H9 (cell line): ENCODE measurements around the gene IL25. TPM values are rescaled to one million over a fixed set of nuclear protein-coding genes. Genes with fewer than 3 reads are reported as not detected.

ENCODE experiments used
- DNase-seq: peaks from one replicate; pipeline ENCODE4 v3.0.0-alpha.2; 2017
- H2AFZ ChIP-seq: one replicate; pipeline ENCODE4 v1.6.1; 2013; ENCODE audit warnings: mild to moderate bottlenecking, low read length, control low read depth, moderate library complexity
- H2AK5ac ChIP-seq: 2 replicates; pipeline ENCODE4 v1.6.1; 2013; ENCODE audit warnings: low read length, control low read depth, mixed read lengths; ENCODE audit not compliant: insufficient read length
- H2BK120ac ChIP-seq: one replicate; pipeline ENCODE4 v1.6.1; 2013; ENCODE audit warnings: low read depth, mild to moderate bottlenecking, low read length, control low read depth, inconsistent platforms; ENCODE audit not compliant: poor library complexity, severe bottlenecking
- H2BK12ac ChIP-seq: 2 replicates; pipeline ENCODE4 v1.6.1; 2013; ENCODE audit warnings: low read length, control low read depth, mixed read lengths, low read depth; ENCODE audit not compliant: insufficient read length
- H2BK15ac ChIP-seq: 2 replicates; pipeline ENCODE4 v1.6.1; 2013; ENCODE audit warnings: low read depth, low read length, control low read depth
- H2BK20ac ChIP-seq: one replicate; pipeline ENCODE4 v1.6.1; 2013; ENCODE audit warnings: low read depth, mild to moderate bottlenecking, low read length, control low read depth, inconsistent platforms; ENCODE audit not compliant: poor library complexity, severe bottlenecking
- H2BK5ac ChIP-seq: 2 replicates; pipeline ENCODE4 v1.6.1; 2013; ENCODE audit warnings: low read length, control low read depth, mixed read lengths; ENCODE audit not compliant: insufficient read length
- H3K14ac ChIP-seq: 2 replicates; pipeline ENCODE4 v1.6.1; 2013; ENCODE audit warnings: low read length, control low read depth; ENCODE audit not compliant: insufficient read depth
- H3K18ac ChIP-seq: 2 replicates; pipeline ENCODE4 v1.6.1; 2013; ENCODE audit warnings: low read depth, mild to moderate bottlenecking, mixed read lengths, low read length, control low read depth; ENCODE audit not compliant: insufficient read length
- H3K23ac ChIP-seq: 2 replicates; pipeline ENCODE4 v1.6.1; 2013; ENCODE audit warnings: low read length, control low read depth, mixed read lengths, low read depth; ENCODE audit not compliant: insufficient read length
- H3K23me2 ChIP-seq: 2 replicates; pipeline ENCODE4 v1.6.1; 2013; ENCODE audit warnings: low read depth, mild to moderate bottlenecking, mixed read lengths, low read length, control low read depth; ENCODE audit not compliant: insufficient read length, poor library complexity, severe bottlenecking
- H3K27ac ChIP-seq: 2 replicates; pipeline ENCODE4 v1.5.1; 2013; ENCODE audit warnings: low read length, control low read depth, mixed read lengths, low read depth; ENCODE audit not compliant: insufficient read length
- H3K27me3 ChIP-seq: 2 replicates; pipeline ENCODE4 v1.6.1; 2013; ENCODE audit warnings: low read length, control low read depth, inconsistent platforms; ENCODE audit not compliant: insufficient read depth
- H3K4ac ChIP-seq: 2 replicates; pipeline ENCODE4 v1.6.1; 2013; ENCODE audit warnings: low read depth, mild to moderate bottlenecking, control low read depth, inconsistent platforms, low read length, moderate library complexity
- H3K4me1 ChIP-seq: 2 replicates; pipeline ENCODE4 v1.6.1; 2013; ENCODE audit warnings: low read length, control low read depth, inconsistent platforms; ENCODE audit not compliant: insufficient read depth
- H3K4me2 ChIP-seq: 2 replicates; pipeline ENCODE4 v1.6.1; 2013; ENCODE audit warnings: low read length, control low read depth, mixed read lengths; ENCODE audit not compliant: insufficient read length, insufficient read depth
- H3K56ac ChIP-seq: 2 replicates; pipeline ENCODE4 v1.6.1; 2013; ENCODE audit warnings: low read depth, mild to moderate bottlenecking, mixed read lengths, low read length, control low read depth; ENCODE audit not compliant: insufficient read length
- H3K79me1 ChIP-seq: 2 replicates; pipeline ENCODE4 v1.6.1; 2013; ENCODE audit warnings: low read depth, mild to moderate bottlenecking, moderate library complexity, low read length, control low read depth, inconsistent platforms; ENCODE audit not compliant: insufficient read depth, poor library complexity, severe bottlenecking
- H3K79me2 ChIP-seq: 2 replicates; pipeline ENCODE4 v1.6.1; 2013; ENCODE audit warnings: low read length, control low read depth, inconsistent platforms; ENCODE audit not compliant: insufficient read depth
- H3K9ac ChIP-seq: 2 replicates; pipeline ENCODE4 v1.6.1; 2013; ENCODE audit warnings: low read length, control low read depth, mixed read lengths; ENCODE audit not compliant: insufficient read length; ENCODE audit errors: extremely low read depth
- H3K9me3 ChIP-seq: one replicate; pipeline ENCODE4 v1.6.1; 2013; ENCODE audit warnings: low read depth, low read length, inconsistent platforms; ENCODE audit not compliant: control insufficient read depth
- H3T11ph ChIP-seq: one replicate; pipeline ENCODE4 v1.6.1; 2013; ENCODE audit warnings: mild to moderate bottlenecking, low read length, control low read depth, inconsistent platforms
- H4K20me1 ChIP-seq: one replicate; pipeline ENCODE4 v1.6.1; 2013; ENCODE audit not compliant: control insufficient read depth, insufficient read length, insufficient read depth
- H4K5ac ChIP-seq: 2 replicates; pipeline ENCODE4 v1.6.1; 2013; ENCODE audit warnings: low read depth, mild to moderate bottlenecking, mixed read lengths, low read length, control low read depth; ENCODE audit not compliant: insufficient read length
- H4K8ac ChIP-seq: replicated peaks from 2 replicates; pipeline ENCODE4 v1.6.1; 2013; ENCODE audit warnings: low read length, control low read depth, mixed read lengths, low read depth; ENCODE audit not compliant: insufficient read length
- H4K91ac ChIP-seq: 2 replicates; pipeline ENCODE4 v1.6.1; 2013; ENCODE audit warnings: low read depth, mild to moderate bottlenecking, moderate library complexity, mixed read lengths, low read length, control low read depth; ENCODE audit not compliant: insufficient read length
- H3K27ac Mint-ChIP-seq, 3 experiments: 2 replicates in 2 of 3; 3 replicates in 1 of 3; pipeline ENCODE4 v1.8.0; 2020 to 2021; ENCODE audit warnings: mixed read lengths in 3 of 3, mild to moderate bottlenecking in 1 of 3, moderate library complexity in 1 of 3
- H3K27me3 Mint-ChIP-seq: 2 replicates; pipeline ENCODE4 v1.8.0; 2021; ENCODE audit warnings: low read depth, mild to moderate bottlenecking, moderate library complexity, mixed read lengths
- H3K36me3 Mint-ChIP-seq, 3 experiments: 2 replicates in 2 of 3; 3 replicates in 1 of 3; pipeline ENCODE4 v1.8.0; 2020 to 2021; ENCODE audit warnings: low read depth in 3 of 3, mixed read lengths in 3 of 3; ENCODE audit not compliant: insufficient read depth in 1 of 3
- H3K4me1 Mint-ChIP-seq, 2 experiments: 2 replicates each; pipeline ENCODE4 v1.8.0; 2020; ENCODE audit warnings: mixed read lengths in 2 of 2
- H3K4me3 Mint-ChIP-seq, 2 experiments: 2 replicates in 1 of 2; 3 replicates in 1 of 2; pipeline ENCODE4 v1.8.0; 2020 to 2021; ENCODE audit warnings: mild to moderate bottlenecking in 2 of 2, mixed read lengths in 2 of 2, moderate library complexity in 1 of 2
- H3K9me3 Mint-ChIP-seq, 2 experiments: 2 replicates in 1 of 2; 3 replicates in 1 of 2; pipeline ENCODE4 v1.8.0; 2020; ENCODE audit warnings: mild to moderate bottlenecking in 2 of 2, mixed read lengths in 2 of 2, moderate library complexity in 1 of 2
- WGBS: extraction: QIAGEN DNeasy Blood & Tissue Kit; methylation state at CpG from one replicate; pipeline ENCODE4 v1.1.7; 2013; ENCODE audit warnings: missing lambda C conversion rate, low lambda C conversion rate, mixed read lengths; ENCODE audit not compliant: insufficient read length; ENCODE audit errors: extremely low coverage; 5-methylcytosine and 5-hydroxymethylcytosine counted together
- total RNA-seq: library from RNA; stranded (reverse); gene quantifications from 2 replicates; pipeline ENCODE4 v1.2.1, GENCODE V29; 2021
- TF ChIP-seq, protein P1 (sequence below): fragments of 200-600 bp; sonication (generic); conservative IDR thresholded peaks from 3 replicates; pipeline ENCODE4 v1.8.0; 2021; ENCODE audit warnings: antibody characterized with exemption, mild to moderate bottlenecking

The IL25 gene
- total RNA-seq, 1 experiment from 2014 or later = not detected

DNA sequence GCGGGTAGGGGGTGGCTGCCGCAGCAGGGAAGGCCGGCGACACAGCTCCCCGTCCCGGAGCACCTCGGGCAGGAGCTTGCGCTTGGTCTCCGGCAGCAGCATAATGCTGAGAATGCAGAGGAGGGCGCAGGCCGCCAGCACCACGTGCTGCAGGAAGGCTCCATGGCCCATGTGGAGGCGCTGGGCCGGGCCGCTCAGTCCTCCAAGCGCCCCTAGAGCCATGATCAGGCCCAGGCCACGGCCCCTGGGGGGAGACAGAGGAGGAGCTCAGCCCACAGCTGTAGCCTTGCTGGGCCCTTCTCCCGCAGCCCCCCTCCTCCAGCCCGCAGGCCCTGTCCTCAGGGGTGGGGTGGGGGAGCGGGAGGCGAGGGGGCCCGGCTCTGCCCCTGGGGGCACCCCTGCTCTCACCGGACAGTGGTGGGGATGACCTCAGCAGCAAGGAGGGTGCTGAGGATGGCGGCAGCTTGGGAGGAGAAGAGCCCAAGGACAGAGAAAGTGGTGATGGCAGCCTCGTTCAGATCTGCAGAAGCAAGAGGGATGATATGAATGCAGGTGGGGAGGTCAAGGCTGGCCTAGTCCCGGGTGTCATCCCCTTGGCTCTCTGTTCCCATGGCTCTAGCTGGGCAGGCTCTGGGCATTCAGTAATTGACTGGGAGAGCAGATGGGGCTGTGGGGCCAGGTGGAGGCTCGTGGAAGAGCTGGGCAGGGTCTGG lies 25.8 kb upstream of the IL25 start:
- Histone ChIP-seq H2AFZ (no peak overlapping the region), H3K4me2 (no peak overlapping the region), H3K18ac (no peak overlapping the region), H2BK5ac (no peak overlapping the region), H2AK5ac (no peak overlapping the region), H2BK20ac (no peak overlapping the region), H2BK12ac (no peak overlapping the region), H3K79me2 (no peaks in the 10 kb centered on the region), H2BK15ac (no peak overlapping the region), H3K9ac (no peak overlapping the region), H3K14ac (no peak overlapping the region), H3K9me3 (no peaks in the 10 kb centered on the region), H3K27me3 (no peaks in the 10 kb centered on the region), H3K56ac (no peak overlapping the region), H4K5ac (no peak overlapping the region), H3K27ac (no peak overlapping the region), H3K4ac (no peak overlapping the region), H3K23me2 (peaks cover 3% of the 10 kb centered on the region), H4K91ac (no peak overlapping the region), H3K23ac (no peak overlapping the region), H3T11ph (no peak overlapping the region), H3K4me1 (no peaks in the 10 kb centered on the region; the same call in 1 of the 2 replicates), H2BK120ac (no peak overlapping the region), H4K8ac (no peak overlapping the region), H4K20me1 (no peaks in the 10 kb centered on the region), H3K79me1 (no peaks in the 10 kb centered on the region)
- Mint-ChIP-seq H3K27ac (no peak overlapping the region; a peak in 1 of 7 replicates), H3K4me3 (no peak overlapping the region), H3K9me3 (peaks cover under 1 to 4% of the 10 kb centered on the region in 2 experiments; a peak in 3 of 5 replicates), H3K4me1 (peaks cover 24 to 25% of the 10 kb centered on the region in 2 experiments), H3K27me3 (peaks cover 16% of the 10 kb centered on the region), H3K36me3 (peaks cover 16 to 26% (median 22%) of the 10 kb centered on the region in 3 experiments)
- peak; percentile 56 for DNase-seq
- WGBS = no CpG with 5 or more reads among the region's 27 CpGs
- TF ChIP-seq, protein P1, sequence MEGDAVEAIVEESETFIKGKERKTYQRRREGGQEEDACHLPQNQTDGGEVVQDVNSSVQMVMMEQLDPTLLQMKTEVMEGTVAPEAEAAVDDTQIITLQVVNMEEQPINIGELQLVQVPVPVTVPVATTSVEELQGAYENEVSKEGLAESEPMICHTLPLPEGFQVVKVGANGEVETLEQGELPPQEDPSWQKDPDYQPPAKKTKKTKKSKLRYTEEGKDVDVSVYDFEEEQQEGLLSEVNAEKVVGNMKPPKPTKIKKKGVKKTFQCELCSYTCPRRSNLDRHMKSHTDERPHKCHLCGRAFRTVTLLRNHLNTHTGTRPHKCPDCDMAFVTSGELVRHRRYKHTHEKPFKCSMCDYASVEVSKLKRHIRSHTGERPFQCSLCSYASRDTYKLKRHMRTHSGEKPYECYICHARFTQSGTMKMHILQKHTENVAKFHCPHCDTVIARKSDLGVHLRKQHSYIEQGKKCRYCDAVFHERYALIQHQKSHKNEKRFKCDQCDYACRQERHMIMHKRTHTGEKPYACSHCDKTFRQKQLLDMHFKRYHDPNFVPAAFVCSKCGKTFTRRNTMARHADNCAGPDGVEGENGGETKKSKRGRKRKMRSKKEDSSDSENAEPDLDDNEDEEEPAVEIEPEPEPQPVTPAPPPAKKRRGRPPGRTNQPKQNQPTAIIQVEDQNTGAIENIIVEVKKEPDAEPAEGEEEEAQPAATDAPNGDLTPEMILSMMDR = no peak
